Activated naive CD8-positive, alpha-beta T cell treated with anti-CD3 and anti-CD28 coated beads, Interleukin-2, amount 10 ng/mL, durations not matched to agents 7 days and 5 days (primary cell): Measurements from ENCODE around the gene CCDC15. TPM values are rescaled to one million over a fixed set of nuclear protein-coding genes. Genes with fewer than 3 reads are reported as not detected.
"Not testable (repeated sequence)": the region's sequence is repeated elsewhere in the genome, so short reads cannot be mapped to it uniquely, and the experiment has no call there.

ENCODE experiments used
- ATAC-seq: fragments of 150-1000 bp; cut with Tn5 transposase; one replicate; pipeline ENCODE4 v1.10.0; 2021; ENCODE audit warnings: low read depth, moderate library complexity
- POLR2A ChIA-PET: fragments of 350-600 bp; sonication (Branson Sonifier 250); formaldehyde crosslinking; loops from one replicate; lab custom pipeline; 2021; ENCODE audit warnings: antibody characterized with exemption; lab: Charles Lee
- DNase-seq: peaks from one replicate; pipeline ENCODE4 v3.0.0; 2021
- H3K27ac Mint-ChIP-seq: one replicate; pipeline ENCODE4 v1.8.0; 2022; ENCODE audit warnings: mild to moderate bottlenecking, mixed read lengths
- H3K27me3 Mint-ChIP-seq: one replicate; pipeline ENCODE4 v1.8.0; 2022; ENCODE audit warnings: mild to moderate bottlenecking, moderate library complexity, mixed read lengths
- H3K36me3 Mint-ChIP-seq: one replicate; pipeline ENCODE4 v1.8.0; 2021; ENCODE audit warnings: mild to moderate bottlenecking, mixed read lengths
- H3K4me1 Mint-ChIP-seq: one replicate; pipeline ENCODE4 v1.8.0; 2021; ENCODE audit warnings: mixed read lengths
- H3K4me3 Mint-ChIP-seq: one replicate; pipeline ENCODE4 v1.8.0; 2022; ENCODE audit warnings: mild to moderate bottlenecking, moderate library complexity, mixed read lengths
- H3K9me3 Mint-ChIP-seq: one replicate; pipeline ENCODE4 v1.8.0; 2021; ENCODE audit warnings: mixed read lengths
- total RNA-seq, 2 experiments: library from RNA; stranded (reverse); gene quantifications; one replicate each; pipeline ENCODE4 v1.2.3, GENCODE V29; 2021

The CCDC15 gene
- total RNA-seq, 2 experiments from 2014 or later: 5.9 to 6.6 TPM

DNA sequence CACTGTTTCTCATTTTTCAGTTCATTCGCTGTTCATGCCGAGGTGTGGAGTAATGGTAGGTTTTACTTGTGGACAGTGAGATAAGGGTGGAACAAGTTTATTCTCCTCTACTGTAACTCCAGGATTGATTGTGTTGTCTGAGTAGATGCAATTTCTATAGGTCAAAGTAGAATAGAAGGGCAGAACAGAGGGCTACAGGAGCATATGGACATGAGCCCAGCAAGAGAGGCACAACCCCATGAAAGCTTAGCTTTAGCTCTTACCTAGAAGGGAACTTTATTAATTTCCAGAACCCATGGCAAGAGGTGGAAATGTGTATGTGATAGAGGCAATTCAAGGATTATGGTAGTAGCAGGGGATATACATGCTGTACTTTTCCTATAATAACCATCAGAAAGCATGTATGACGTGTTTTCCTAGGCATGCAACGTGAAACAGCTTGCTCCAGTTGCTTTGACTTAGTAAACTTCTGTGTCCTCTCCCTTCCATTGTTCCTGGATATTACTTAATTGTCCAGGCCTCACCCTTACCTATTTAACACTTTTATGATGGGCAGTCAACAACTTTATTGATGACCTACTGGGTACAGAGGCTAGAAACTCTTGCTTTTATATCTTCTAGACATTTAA lies 95.3 kb downstream of the CCDC15 start:
- peaks cover 3% of the 10 kb centered on the region for H3K9me3 Mint-ChIP-seq
- H3K27me3 Mint-ChIP-seq: no peaks in the 10 kb centered on the region
- no peak overlapping the region for H3K4me3 Mint-ChIP-seq
- H3K27ac Mint-ChIP-seq: no peak overlapping the region
- ATAC-seq (no peak), DNase-seq (no peak)
- POLR2A ChIA-PET: no interaction called here
- peaks cover 6% of the 10 kb centered on the region for H3K4me1 Mint-ChIP-seq
- peaks cover 7% of the 10 kb centered on the region for H3K36me3 Mint-ChIP-seq

- H3K4me3 Mint-ChIP-seq: no peak overlapping the region
- H3K27ac Mint-ChIP-seq: no peak overlapping the region
- H3K36me3 Mint-ChIP-seq: peaks cover 3% of the 10 kb centered on the region
- DNase-seq (no peak), ATAC-seq (no peak)
- peaks cover 6% of the 10 kb centered on the region for H3K4me1 Mint-ChIP-seq
- POLR2A ChIA-PET: interaction anchor here (0.8 kb wide), 1 partner anchor 11 kb away, joined by 3 read pairs; the partner anchor contains the start of gene SLC37A2
- peaks cover 2% of the 10 kb centered on the region for H3K9me3 Mint-ChIP-seq
- peaks cover 4% of the 10 kb centered on the region for H3K27me3 Mint-ChIP-seq
Measured at GRCh38 chr11:125052047-125052446, 98.0 kb downstream of the CCDC15 start.

DNA sequence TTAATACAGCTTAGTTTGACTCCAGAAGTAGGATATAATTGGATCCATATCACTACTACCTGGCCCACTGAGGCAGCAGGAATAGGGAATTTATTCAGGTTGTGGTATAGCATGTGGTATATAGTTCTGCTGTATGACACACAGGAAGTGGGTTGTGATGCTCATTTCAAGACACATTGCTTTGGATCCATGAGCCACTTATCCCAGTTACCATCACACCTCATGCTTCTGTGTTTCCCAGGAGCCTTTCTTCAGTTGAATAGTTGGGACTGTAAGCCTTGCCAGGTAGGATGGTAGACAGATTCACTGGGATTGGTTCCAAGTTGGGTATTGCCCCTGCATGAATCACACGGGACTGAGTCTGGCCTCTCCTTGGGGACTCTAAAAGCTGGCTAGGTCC lies 99.2 kb downstream of the CCDC15 start:
- POLR2A ChIA-PET: interaction anchor here (1.1 kb wide), 1 partner anchor 10 kb away, joined by 3 read pairs; the partner anchor contains the start of gene SLC37A2
- no peak overlapping the region for H3K4me3 Mint-ChIP-seq
- DNase-seq: no peak
- peaks cover 2% of the 10 kb centered on the region for H3K9me3 Mint-ChIP-seq
- no peak overlapping the region for H3K27ac Mint-ChIP-seq
- ATAC-seq: no peak
- H3K27me3 Mint-ChIP-seq: peaks cover 6% of the 10 kb centered on the region
- peaks cover 3% of the 10 kb centered on the region for H3K36me3 Mint-ChIP-seq
- H3K4me1 Mint-ChIP-seq: peaks cover 6% of the 10 kb centered on the region

DNA sequence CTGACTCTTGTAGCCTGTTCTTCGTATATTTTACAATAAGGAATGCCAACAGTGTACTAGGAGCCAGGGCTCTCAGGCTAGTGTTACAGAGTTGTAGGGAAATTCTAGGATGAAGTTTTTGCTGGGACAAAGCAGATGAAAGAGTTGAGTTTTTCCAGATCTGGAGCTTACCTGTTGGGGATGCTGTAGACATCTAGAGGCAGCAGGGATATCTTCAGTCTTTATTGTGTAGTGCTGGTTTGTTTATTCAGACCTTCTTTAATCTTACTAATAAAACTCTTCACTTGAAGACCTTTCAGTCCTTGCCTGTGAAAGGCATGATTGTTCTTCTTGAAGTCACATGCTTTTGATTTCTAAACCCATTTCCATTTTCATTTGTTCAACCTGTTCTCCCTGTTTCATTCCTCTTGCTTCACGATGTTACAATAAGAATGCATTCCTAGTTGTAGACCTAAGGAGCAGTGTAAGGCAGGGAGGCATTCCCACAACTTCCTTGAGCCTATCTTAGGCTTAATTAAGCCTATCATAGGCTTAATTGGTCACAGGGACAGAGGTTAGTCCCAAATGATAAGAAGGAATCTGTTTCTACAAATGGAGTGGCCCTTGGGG lies 101.2 kb downstream of the CCDC15 start:
- peaks cover 6% of the 10 kb centered on the region for H3K4me1 Mint-ChIP-seq
- H3K4me3 Mint-ChIP-seq: no peak overlapping the region
- POLR2A ChIA-PET: no interaction called here
- H3K36me3 Mint-ChIP-seq: peaks cover 3% of the 10 kb centered on the region
- no peak for DNase-seq
- H3K27me3 Mint-ChIP-seq: peaks cover 8% of the 10 kb centered on the region
- H3K9me3 Mint-ChIP-seq: peaks cover 2% of the 10 kb centered on the region
- ATAC-seq: no peak
- H3K27ac Mint-ChIP-seq: no peak overlapping the region

DNA sequence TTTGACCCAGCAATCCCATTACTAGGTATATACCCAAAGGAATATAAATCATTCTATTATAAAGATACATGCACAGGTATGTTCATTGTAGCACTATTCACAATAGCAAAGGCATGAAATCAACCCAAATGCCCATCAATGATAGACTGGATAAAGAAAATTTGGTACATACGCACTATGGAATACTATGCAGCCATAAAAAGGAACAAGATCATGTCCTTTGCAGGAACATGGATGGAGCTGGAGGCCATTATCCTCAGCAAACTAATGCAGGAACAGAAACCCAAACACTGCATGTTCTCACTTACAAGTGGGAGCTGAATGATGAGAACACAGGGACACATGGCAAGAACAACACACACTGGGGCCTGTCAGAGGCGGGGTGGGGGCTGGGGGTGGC lies 102.1 kb downstream of the CCDC15 start:
- H3K27ac Mint-ChIP-seq, H3K9me3 Mint-ChIP-seq, ATAC-seq, H3K4me1 Mint-ChIP-seq, H3K36me3 Mint-ChIP-seq, DNase-seq, H3K4me3 Mint-ChIP-seq, POLR2A ChIA-PET: not testable (repeated sequence)
- peaks cover 11% of the 10 kb centered on the region for H3K27me3 Mint-ChIP-seq

DNA sequence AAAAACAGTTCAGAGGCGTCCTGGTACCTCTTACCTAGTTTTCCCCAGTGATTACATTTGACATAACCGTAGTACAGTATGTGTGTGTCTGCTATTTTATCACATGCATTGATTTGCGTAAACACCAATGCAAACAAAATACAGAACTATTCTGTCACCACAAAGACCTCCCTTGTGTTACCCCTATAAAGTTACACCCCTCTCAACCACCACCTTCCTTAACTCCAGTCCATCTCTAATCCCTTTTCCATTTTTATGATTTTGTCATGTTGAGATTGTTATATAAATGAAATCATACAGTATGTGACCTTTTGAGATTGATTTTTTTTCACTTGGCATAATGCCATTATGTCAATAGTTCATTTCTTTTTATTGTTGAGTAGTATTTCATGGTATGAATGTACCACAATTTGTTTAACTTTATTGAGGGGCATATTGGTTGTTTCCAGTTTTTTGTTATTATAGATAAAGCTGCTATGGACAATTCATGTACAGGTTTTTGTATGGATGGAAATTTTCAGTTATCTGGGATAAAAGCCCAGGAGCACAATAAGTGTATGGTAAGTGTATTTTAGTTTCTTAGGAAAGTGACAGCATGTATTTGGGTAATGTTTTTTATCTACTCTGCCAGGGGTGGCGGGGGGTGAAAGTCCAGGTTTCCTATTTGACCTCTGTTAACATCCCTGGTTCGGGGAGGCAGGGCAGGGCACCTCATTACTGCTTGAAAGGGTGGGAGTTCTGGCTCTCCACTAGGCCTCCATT lies 103.1 kb downstream of the CCDC15 start:
- Mint-ChIP-seq H3K36me3 (peaks cover 3% of the 10 kb centered on the region), H3K4me1 (peaks cover 6% of the 10 kb centered on the region), H3K27me3 (peaks cover 15% of the 10 kb centered on the region), H3K4me3 (no peak overlapping the region), H3K27ac (no peak overlapping the region), H3K9me3 (peaks cover 2% of the 10 kb centered on the region)
- no peak for DNase-seq
- no peak for ATAC-seq
- POLR2A ChIA-PET: no interaction called here

DNA sequence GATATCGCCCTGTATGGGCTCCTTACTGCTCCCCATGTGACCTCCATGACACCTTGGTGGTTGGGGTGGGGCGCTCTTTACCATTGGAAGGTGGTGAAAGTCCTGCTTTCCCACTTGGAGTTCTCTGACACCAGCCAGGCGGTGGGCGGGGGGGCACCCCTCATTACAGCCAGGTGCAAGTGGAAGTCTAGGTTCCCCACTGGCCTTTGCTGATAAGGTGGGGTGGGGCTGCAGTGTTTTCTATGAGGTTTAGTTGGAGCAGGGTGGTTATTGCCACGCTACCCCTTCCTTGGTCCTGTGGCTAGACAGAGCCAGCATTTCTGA lies 103.7 kb downstream of the CCDC15 start:
- no peak for DNase-seq
- Mint-ChIP-seq H3K36me3 (peaks cover under 1% of the 10 kb centered on the region), H3K27me3 (peaks cover 21% of the 10 kb centered on the region), H3K9me3 (peaks cover 2% of the 10 kb centered on the region), H3K4me3 (no peak overlapping the region), H3K27ac (no peak overlapping the region), H3K4me1 (peaks cover 7% of the 10 kb centered on the region)
- ATAC-seq: no peak
- POLR2A ChIA-PET: no interaction called here

GRCh38 chr11:125061281-125061680 lies 107.3 kb downstream of the CCDC15 start:
- Mint-ChIP-seq H3K36me3 (no peaks in the 10 kb centered on the region), H3K4me3 (no peak overlapping the region), H3K4me1 (peaks cover 6% of the 10 kb centered on the region), H3K27me3 (peaks cover 41% of the 10 kb centered on the region), H3K9me3 (no peaks in the 10 kb centered on the region), H3K27ac (no peak overlapping the region)
- ATAC-seq (no peak), DNase-seq (no peak)
- POLR2A ChIA-PET: no interaction called here

- H3K4me3 Mint-ChIP-seq: peak overlapping the region; percentile 82
- no peaks in the 10 kb centered on the region for H3K36me3 Mint-ChIP-seq
- no peak for DNase-seq
- peaks cover 40% of the 10 kb centered on the region for H3K27me3 Mint-ChIP-seq
- no peaks in the 10 kb centered on the region for H3K9me3 Mint-ChIP-seq
- peak; percentile 11 for ATAC-seq
- peaks cover 6% of the 10 kb centered on the region for H3K4me1 Mint-ChIP-seq
- POLR2A ChIA-PET: interaction anchor here (1.1 kb wide), 2 partner anchors 10 to 29 kb away, joined by 3 read pairs; no protein-coding TSS in a partner anchor
- peak overlapping the region; percentile 59 for H3K27ac Mint-ChIP-seq
Measured at GRCh38 chr11:125062218-125062930, 108.4 kb downstream of the CCDC15 start.

DNA sequence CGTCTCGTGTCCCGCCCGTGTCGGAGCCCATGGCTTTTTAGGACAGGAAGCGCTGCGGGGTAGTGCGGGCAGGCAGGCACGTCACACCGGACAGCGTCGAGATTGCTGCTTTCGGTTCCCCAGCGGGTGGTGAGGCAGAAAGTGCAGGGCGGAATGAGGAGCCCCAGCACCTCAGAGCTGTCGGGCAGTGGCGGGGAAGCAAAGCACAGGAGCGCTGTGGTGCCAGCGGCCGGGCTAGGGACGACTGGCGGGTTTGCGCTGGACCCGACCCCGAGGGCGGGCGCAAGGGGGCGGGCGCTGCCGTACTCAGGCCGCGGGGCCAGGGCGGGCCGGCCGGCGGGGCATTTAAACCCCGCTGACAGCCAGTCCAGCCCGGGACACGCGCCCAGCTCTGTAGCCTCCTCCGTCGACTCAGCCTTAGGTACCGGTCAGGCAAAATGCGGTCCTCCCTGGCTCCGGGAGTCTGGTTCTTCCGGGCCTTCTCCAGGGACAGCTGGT lies 109.0 kb downstream of the CCDC15 start, which contains the start of gene SLC37A2:
TSS of gene SLC37A2 (plus strand) at position 375 of the 498 bp plus-strand sequence. CDS start at position 438, 63 bp downstream.
- POLR2A ChIA-PET: interaction anchor here (0.7 to 1.3 kb wide), 4 partner anchors 10 to 48 kb away, joined by 3 read pairs; no protein-coding TSS in a partner anchor
- Mint-ChIP-seq H3K9me3 (no peaks in the 10 kb centered on the region), H3K27me3 (peaks cover 40% of the 10 kb centered on the region), H3K4me1 (peaks cover 6% of the 10 kb centered on the region), H3K4me3 (peak within 1 kb of the TSS; percentile 82), H3K27ac (peak within 1 kb of the TSS; percentile 59), H3K36me3 (no peaks in the 10 kb centered on the region)
- peak; percentile 91 for ATAC-seq
- peak; percentile 66 for DNase-seq

GRCh38 chr11:125063429-125064043 lies 109.5 kb downstream of the CCDC15 start:
- no peaks in the 10 kb centered on the region for H3K36me3 Mint-ChIP-seq
- DNase-seq (peak; percentile 38), ATAC-seq (peak; percentile 28)
- H3K9me3 Mint-ChIP-seq: no peaks in the 10 kb centered on the region
- H3K4me3 Mint-ChIP-seq: peak overlapping the region; percentile 61
- H3K27me3 Mint-ChIP-seq: peaks cover 40% of the 10 kb centered on the region
- H3K4me1 Mint-ChIP-seq: peaks cover 6% of the 10 kb centered on the region
- no peak overlapping the region for H3K27ac Mint-ChIP-seq
- POLR2A ChIA-PET: interaction anchor here (0.7 to 1.3 kb wide), 4 partner anchors 10 to 47 kb away, joined by 3 read pairs; no protein-coding TSS in a partner anchor

DNA sequence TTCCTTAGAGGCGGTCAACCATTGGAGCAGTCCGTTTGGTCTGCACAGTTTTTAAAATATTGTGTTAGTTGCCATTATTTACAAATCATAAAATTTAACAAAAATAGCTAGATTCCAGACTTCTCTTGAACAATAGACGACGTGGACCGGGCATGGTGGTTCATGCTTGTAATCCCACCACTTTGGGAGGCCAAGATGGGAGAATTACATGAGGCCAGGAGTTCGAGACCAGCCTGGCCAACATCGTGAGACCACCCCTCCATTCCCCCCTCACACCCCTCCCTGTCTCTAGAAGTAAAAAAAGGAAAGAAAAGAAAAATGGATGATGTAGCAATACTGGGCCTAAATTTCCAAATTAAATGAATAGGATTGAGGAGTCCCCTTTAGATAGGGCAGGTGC lies 110.1 kb downstream of the CCDC15 start:
- DNase-seq: no peak
- peak overlapping the region; percentile 61 for H3K4me3 Mint-ChIP-seq
- no peak overlapping the region for H3K27ac Mint-ChIP-seq
- H3K36me3 Mint-ChIP-seq: no peaks in the 10 kb centered on the region
- POLR2A ChIA-PET: interaction anchor here (1.3 kb wide), 1 partner anchor 47 kb away, joined by 3 read pairs; no protein-coding TSS in a partner anchor
- no peak for ATAC-seq
- H3K27me3 Mint-ChIP-seq: peaks cover 40% of the 10 kb centered on the region
- peaks cover 6% of the 10 kb centered on the region for H3K4me1 Mint-ChIP-seq
- no peaks in the 10 kb centered on the region for H3K9me3 Mint-ChIP-seq
